Fibroblast of pulmonary artery (primary cell): ENCODE results near the gene MCL1.
A peak's percentile ranks its signal among the peaks of the same experiment; 100 is the strongest.
"Not testable (repeated sequence)": the region's sequence is repeated elsewhere in the genome, so short reads cannot be mapped to it uniquely, and the experiment has no call there.

Source experiments
- DNase-seq: peaks from one replicate; pipeline ENCODE4 v3.0.0-alpha.2; 2010; ENCODE audit warnings: low read depth
- H3K4me3 ChIP-seq: replicated peaks from 2 replicates; pipeline ENCODE4 v1.5.1; 2011; ENCODE audit warnings: low read depth, mild to moderate bottlenecking, control low read depth, low read length, moderate library complexity
- CTCF ChIP-seq: IDR thresholded peaks from 2 replicates; pipeline ENCODE4 v1.5.1; 2011; ENCODE audit warnings: mild to moderate bottlenecking, control low read depth, low read length, inconsistent platforms; ENCODE audit errors: missing control alignments

MCL1 gene

GRCh38 chr1:150579110-150579944, at the start of gene MCL1:
TSS of gene MCL1 (minus strand) at chr1:150579610. CDS start at chr1:150579530, 80 bp downstream.
- peak; percentile 97 for DNase-seq
- peak within 1 kb of the TSS; percentile 91 for H3K4me3 ChIP-seq
- TF ChIP-seq CTCF: no peak

GRCh38 chr1:150628766-150629114, 49.3 kb upstream of the MCL1 start:
- H3K4me3 ChIP-seq: peak overlapping the region; percentile 80
- no peak for DNase-seq
- no peak for TF ChIP-seq CTCF

GRCh38 chr1:150627826-150628410, 48.5 kb upstream of the MCL1 start:
- no peak for DNase-seq
- TF ChIP-seq CTCF: no peak
- H3K4me3 ChIP-seq: peak overlapping the region; percentile 80

- DNase-seq: no peak
- no peak overlapping the region for H3K4me3 ChIP-seq
- TF ChIP-seq CTCF: no peak
These were observed 46.7 kb upstream of the MCL1 start for GRCh38 chr1:150626150-150626549.

GRCh38 chr1:150624546-150624945, 45.1 kb upstream of the MCL1 start:
- DNase-seq, H3K4me3 ChIP-seq: not testable (repeated sequence)

- DNase-seq, H3K4me3 ChIP-seq: not testable (repeated sequence)
These were observed 44.7 kb upstream of the MCL1 start for GRCh38 chr1:150624134-150624533.

GRCh38 chr1:150622303-150622975, 43.0 kb upstream of the MCL1 start:
- no peak for TF ChIP-seq CTCF
- DNase-seq: no peak
- no peak overlapping the region for H3K4me3 ChIP-seq
